DMS 273 (cell line): ENCODE data around the gene ADGRG2.
"Not testable (repeated sequence)": the region's sequence is repeated elsewhere in the genome, so short reads cannot be mapped to it uniquely, and the experiment has no call there.

Experiments
- DNase-seq: peaks from one replicate; lab custom pipeline; 2025; ENCODE audit not compliant: unreplicated experiment; lab: John Stamatoyannopoulos, UW

Gene ADGRG2

GRCh38 chrX:19089555-19090040, 32.7 kb downstream of the ADGRG2 start:
- DNase-seq: no peak

- no peak for DNase-seq
Measured at GRCh38 chrX:19086102-19086772, 36.0 kb downstream of the ADGRG2 start.

GRCh38 chrX:19085666-19086065, 36.6 kb downstream of the ADGRG2 start:
- no peak for DNase-seq

DNA sequence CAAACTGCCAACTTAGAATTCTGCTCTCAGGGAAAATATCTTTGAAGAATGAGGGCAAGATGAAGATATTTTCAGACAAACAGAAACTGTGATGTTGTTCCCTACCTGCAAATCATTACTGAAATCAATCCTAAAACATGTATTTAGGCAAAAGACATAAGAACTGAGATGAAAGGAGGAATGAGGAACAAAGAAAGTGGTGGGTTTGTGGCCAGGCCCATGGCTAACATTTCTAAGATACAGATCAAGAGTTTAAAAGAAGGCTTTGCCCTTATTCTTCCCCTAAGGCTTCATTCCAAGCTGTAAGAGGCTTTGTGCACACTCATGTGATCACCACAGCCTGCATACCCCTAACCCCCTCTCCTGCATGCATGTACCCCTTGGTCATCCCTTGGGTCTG, 46.5 kb downstream of the ADGRG2 start:
- DNase-seq: no peak

GRCh38 chrX:19072372-19072771, 49.9 kb downstream of the ADGRG2 start:
- DNase-seq: no peak

DNA sequence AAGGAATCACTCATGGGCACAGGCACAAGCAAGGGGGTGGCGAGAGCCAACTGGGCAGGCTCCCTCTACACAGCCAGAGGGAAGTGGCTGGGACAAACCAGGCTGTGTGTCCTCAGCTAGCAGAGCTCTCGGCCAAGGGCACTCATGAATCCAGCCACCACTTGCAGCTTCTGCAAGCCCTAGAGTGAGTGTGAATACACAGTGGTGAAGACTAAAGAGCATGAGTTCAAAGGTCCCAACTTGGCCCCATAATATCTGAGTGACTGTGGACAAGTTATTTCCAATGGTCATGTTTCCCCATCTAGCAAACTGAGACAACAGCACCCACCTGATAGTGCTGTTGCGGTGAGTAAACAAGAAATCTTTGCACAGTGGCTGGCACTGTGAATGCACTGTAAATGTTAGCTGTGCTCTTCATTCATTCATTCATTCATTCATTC, 51.7 kb downstream of the ADGRG2 start:
- no peak for DNase-seq

DNA sequence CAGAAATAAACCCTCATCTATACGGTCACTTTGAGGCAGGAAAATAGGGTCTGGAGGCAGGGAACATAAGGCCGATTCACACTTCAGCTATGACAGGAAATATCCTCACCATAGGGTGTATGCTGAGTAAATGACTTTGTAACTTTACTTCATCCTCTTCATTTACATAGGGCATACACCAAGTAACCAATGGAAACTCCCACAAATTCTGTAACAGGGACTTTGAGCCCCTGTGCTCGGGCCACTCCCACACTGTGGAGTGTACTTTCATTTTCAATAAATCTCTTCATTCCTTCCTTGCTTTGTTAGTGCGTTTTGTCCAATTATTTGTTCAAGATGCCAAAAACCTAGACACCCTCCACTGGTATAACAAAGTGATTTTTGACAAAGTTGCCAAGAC, 55.3 kb downstream of the ADGRG2 start:
- not testable (repeated sequence) for DNase-seq

DNA sequence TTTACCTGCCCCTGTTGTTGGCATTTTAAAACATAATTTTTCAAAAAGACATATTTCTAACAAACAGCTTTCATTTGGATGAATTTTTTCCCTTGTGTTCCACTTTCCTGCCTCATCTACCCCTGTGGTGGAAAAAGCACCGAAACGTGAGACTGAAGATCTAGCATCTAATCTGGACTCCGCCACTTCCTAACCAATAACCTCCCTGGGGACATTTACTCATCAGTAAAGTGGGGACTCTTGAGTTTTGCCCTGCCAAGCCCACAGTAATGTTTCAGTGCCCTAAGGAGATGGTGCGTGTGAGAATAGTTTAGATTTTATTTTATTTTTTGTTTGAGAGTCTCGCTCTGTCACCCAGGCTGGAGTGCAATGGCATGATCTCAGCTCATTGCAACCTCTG, 56.7 kb downstream of the ADGRG2 start:
- no peak for DNase-seq

DNA sequence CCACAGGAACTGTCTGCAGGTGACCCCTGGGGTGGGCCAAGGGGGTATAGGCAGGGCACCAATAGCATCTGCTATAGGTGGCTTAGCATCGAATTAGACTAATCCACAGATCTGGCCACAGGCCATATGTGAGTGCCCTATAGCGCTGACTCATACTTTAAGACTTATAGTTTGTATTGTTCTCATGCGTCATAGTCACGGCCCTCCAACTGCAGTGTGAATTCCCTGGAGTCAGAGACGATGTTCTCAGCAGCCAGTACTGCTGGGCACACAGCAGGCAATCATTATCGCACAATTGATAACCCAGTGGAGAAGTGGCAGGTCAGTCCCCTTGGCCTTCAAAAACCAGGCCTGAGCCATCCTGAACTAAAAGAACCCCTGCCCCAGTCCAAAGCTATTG, 58.1 kb downstream of the ADGRG2 start:
- no peak for DNase-seq

GRCh38 chrX:19063030-19063429, 59.2 kb downstream of the ADGRG2 start:
- no peak for DNase-seq

- DNase-seq: no peak
Measured at GRCh38 chrX:19059067-19059466, 63.2 kb downstream of the ADGRG2 start.

- DNase-seq: no peak
Measured at GRCh38 chrX:19057856-19058255, 64.4 kb downstream of the ADGRG2 start.

GRCh38 chrX:19049110-19049509, 73.2 kb downstream of the ADGRG2 start:
- no peak for DNase-seq

DNA sequence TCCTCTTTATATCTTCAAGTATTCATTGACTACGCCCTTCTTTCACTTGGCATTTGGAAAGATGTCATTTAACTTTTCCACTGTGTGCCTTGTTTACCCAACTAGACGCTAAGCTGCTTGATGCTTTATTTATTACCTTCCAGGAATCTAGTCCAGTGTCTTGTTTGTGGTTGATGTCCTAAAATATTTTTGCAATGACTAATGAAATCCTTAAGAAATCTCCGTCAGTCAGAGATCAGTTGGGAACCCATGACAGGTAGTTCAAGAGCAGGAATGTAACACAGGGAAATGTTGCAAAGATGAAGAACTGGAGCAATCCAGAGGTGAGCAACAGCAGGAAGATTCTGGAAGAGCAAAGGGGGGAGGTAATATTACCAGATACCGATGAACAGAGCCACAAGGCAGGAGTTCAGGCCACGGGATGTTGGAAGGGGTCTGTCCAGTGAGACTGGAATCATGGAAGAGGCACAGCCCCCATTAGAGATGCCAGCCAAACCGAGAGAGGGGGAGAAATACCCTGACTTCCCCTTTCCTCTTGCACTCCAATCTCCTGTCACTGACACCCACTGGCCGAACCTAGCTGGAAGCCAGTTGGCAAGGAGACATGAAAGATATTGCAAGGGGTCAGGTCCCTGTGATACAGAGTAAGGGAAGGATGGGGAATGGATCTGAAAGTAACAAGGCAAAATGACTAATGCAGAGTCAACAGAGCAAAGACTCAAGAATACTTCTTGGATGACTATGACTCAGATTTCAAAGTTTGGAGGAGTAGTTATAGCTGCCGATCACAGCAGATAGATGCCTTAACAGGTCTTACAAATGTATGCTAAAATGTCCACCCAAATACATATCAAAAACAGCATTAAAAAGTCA, 75.7 kb downstream of the ADGRG2 start:
- DNase-seq: no peak

GRCh38 chrX:19040373-19040772, 81.9 kb downstream of the ADGRG2 start:
- no peak for DNase-seq

DNA sequence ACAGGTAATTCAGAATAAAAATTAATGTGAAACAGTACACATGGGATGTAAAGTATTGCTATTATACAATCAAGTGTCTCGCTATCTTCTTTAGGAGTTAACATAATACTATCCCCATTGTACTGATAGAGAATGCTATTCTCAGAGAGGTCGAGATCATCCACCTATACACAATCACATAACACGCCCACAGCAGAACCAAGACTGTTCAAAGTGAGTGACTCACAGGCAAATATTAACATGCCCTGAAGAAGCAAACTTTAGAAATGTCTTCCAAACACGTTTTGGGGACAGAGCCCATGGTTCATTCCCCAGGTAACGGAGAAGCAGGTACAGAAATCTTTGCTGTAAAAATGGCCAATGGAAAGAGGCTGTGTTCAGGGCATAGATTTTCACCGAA, 88.2 kb downstream of the ADGRG2 start:
- no peak for DNase-seq

DNA sequence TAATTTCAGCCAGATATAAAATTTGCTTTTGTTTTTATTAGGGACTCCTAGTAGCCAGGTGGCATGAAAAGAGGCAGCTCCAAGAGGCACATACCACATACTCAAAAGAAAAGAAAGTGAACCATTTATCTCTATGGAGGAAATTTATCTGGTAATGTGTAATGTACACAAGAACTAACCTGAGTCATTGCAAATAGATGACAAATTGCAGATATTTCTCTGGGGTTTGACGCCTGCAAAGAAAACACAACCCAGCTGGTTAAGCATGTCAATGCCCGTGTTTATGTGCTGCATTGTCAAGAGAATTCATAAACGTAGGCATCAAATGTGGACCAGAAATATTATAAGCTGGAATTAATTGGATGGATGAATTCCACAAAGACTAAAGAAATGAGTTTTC, 91.5 kb downstream of the ADGRG2 start:
- no peak for DNase-seq

GRCh38 chrX:19028560-19028959, 93.7 kb downstream of the ADGRG2 start:
- no peak for DNase-seq

GRCh38 chrX:19024366-19024765, 97.9 kb downstream of the ADGRG2 start:
- DNase-seq: no peak

GRCh38 chrX:19019996-19020395, 102.3 kb downstream of the ADGRG2 start:
- no peak for DNase-seq

- DNase-seq: peak; percentile 70
Measured at GRCh38 chrX:19017271-19017670, 105.0 kb downstream of the ADGRG2 start.

DNA sequence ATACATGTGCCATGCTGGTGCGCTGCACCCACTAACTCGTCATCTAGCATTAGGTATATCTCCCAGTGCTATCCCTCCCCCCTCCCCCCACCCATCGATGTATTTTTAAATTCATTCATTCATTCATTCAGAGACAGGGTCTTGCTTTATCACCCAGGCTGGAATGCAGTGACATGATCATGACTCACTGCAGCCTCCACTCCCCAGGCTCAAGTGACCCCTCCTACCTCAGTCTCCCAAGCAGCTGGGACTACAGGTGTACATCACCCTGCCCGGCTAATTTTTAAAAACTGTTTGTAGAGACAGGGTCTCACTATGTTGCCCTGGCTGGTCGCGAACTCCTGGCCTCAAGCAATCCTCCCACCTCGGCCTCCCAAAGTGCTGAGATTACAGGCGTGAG, 105.7 kb downstream of the ADGRG2 start:
- DNase-seq: not testable (repeated sequence)
